NT2/D1 (cell line): ENCODE results near the gene GALK1.

Experiments used
- SUZ12 ChIP-seq: IDR thresholded peaks from 2 replicates; pipeline ENCODE4 v1.6.1; 2011; ENCODE audit not compliant: insufficient read length, insufficient read depth; ENCODE audit errors: extremely low read depth
- YY1 ChIP-seq: IDR thresholded peaks from 2 replicates; pipeline ENCODE4 v1.6.1; 2011; ENCODE audit not compliant: insufficient read length, insufficient read depth
- ZNF274 ChIP-seq: IDR thresholded peaks from 2 replicates; pipeline ENCODE4 v1.6.1; 2011; ENCODE audit warnings: mild to moderate bottlenecking, low read depth, low read length

- no peak for TF ChIP-seq YY1
- TF ChIP-seq ZNF274 = no peak
- no peak for TF ChIP-seq SUZ12
Observed at GRCh38 chr17:75749545-75750389, 15.2 kb downstream of the GALK1 start.
